GM12865 (cell line): ENCODE measurements around the gene CDADC1.

ENCODE experiments used
- DNase-seq: peaks from one replicate; pipeline ENCODE4 v3.0.0; 2010; ENCODE audit warnings: low read depth
- H3K4me3 ChIP-seq: 2 replicates; pipeline ENCODE4 v1.5.1; 2011; ENCODE audit warnings: mild to moderate bottlenecking, low read depth, low read length, control low read depth
- CTCF ChIP-seq: IDR thresholded peaks from 2 replicates; pipeline ENCODE4 v1.5.1; 2011; ENCODE audit warnings: low read length, control low read depth, low read depth, inconsistent platforms; ENCODE audit not compliant: insufficient read depth; ENCODE audit errors: missing control alignments

CDADC1 gene

GRCh38 chr13:49248622-49249002 lies 887 bp downstream of the CDADC1 start:
- H3K4me3 ChIP-seq, result peak overlapping the region; percentile 93
- no peak for TF ChIP-seq CTCF
- DNase-seq, result no peak

- TF ChIP-seq CTCF, result no peak
- H3K4me3 ChIP-seq, result no peak overlapping the region
- DNase-seq, result no peak
Observed at GRCh38 chr13:49251326-49251725, 3.6 kb downstream of the CDADC1 start.

- no peak for DNase-seq
- TF ChIP-seq CTCF, result no peak
- no peak overlapping the region for H3K4me3 ChIP-seq
Observed at GRCh38 chr13:49253310-49253709, 5.6 kb downstream of the CDADC1 start.

- no peak for DNase-seq
- no peak for TF ChIP-seq CTCF
- H3K4me3 ChIP-seq, result no peak overlapping the region
Observed at GRCh38 chr13:49254007-49254406, 6.3 kb downstream of the CDADC1 start.

- TF ChIP-seq CTCF, result no peak
- no peak for DNase-seq
Observed at GRCh38 chr13:49256841-49257240, 9.1 kb downstream of the CDADC1 start.

GRCh38 chr13:49258089-49258796 lies 10.5 kb downstream of the CDADC1 start:
- no peak for DNase-seq
- no peak for TF ChIP-seq CTCF
- peak overlapping the region; percentile 46 for H3K4me3 ChIP-seq

More at GRCh38 chr13:49256841-49257240, 9.1 kb downstream of the CDADC1 start:
- H3K4me3 ChIP-seq, result no peak overlapping the region

GRCh38 chr13:49259586-49259985 lies 11.9 kb downstream of the CDADC1 start:
- no peak for TF ChIP-seq CTCF
- no peak for DNase-seq
- H3K4me3 ChIP-seq, result no peak overlapping the region
